GM21423 (cell line): ENCODE data around the gene SPAG4.
A peak's percentile ranks its signal among the peaks of the same experiment; 100 is the strongest.

ENCODE experiments used
- ATAC-seq: cut with Tn5 transposase; IDR thresholded peaks from one replicate; pipeline ENCODE4 v1.9.1; 2021; ENCODE audit warnings: mild to moderate bottlenecking, moderate library complexity; ENCODE audit not compliant: unreplicated experiment

Gene SPAG4

GRCh38 chr20:35652641-35653429 is 37.2 kb downstream of the SPAG4 start:
- no peak for ATAC-seq

- no peak for ATAC-seq
Measured at GRCh38 chr20:35653430-35653734, 37.8 kb downstream of the SPAG4 start.

- no peak for ATAC-seq
Measured at GRCh38 chr20:35653893-35654292, 38.3 kb downstream of the SPAG4 start.

- ATAC-seq: no peak
Measured at GRCh38 chr20:35654415-35654814, 38.8 kb downstream of the SPAG4 start.

- ATAC-seq: no peak
Measured at GRCh38 chr20:35657271-35657670, 41.6 kb downstream of the SPAG4 start.

GRCh38 chr20:35660122-35660937 is 44.7 kb downstream of the SPAG4 start:
- no peak for ATAC-seq

GRCh38 chr20:35661053-35661452 is 45.4 kb downstream of the SPAG4 start:
- no peak for ATAC-seq

- ATAC-seq: no peak
Measured at GRCh38 chr20:35661908-35662307, 46.3 kb downstream of the SPAG4 start.

- ATAC-seq: no peak
Measured at GRCh38 chr20:35662551-35662950, 46.9 kb downstream of the SPAG4 start.

GRCh38 chr20:35663516-35664465 is 48.2 kb downstream of the SPAG4 start:
- peak; percentile 40 for ATAC-seq

GRCh38 chr20:35664466-35665206 is 49.0 kb downstream of the SPAG4 start, which contains the start of the genes CPNE1 and RBM12:
Gene CPNE1, minus strand, starts transcription at chr20:35664900. Its CDS starts 31,977 bp downstream, at chr20:35632923.
Gene RBM12, minus strand, starts transcription at chr20:35664900. Its CDS starts 9,578 bp downstream, at chr20:35655322.
- peak; percentile 70 for ATAC-seq

GRCh38 chr20:35665949-35666288 is 50.3 kb downstream of the SPAG4 start:
- no peak for ATAC-seq

- ATAC-seq: no peak
Measured at GRCh38 chr20:35669221-35669620, 53.6 kb downstream of the SPAG4 start.

GRCh38 chr20:35669681-35670080 is 54.1 kb downstream of the SPAG4 start:
- ATAC-seq: no peak
